ENCODE data around the gene CYB561D1. TPM values are rescaled to one million over a fixed set of nuclear protein-coding genes. Genes with fewer than 3 reads are reported as not detected.

Gene CYB561D1
- total RNA-seq, 4 donors from 2014 or later = 6.2 to 16.4 (median 8.2) TPM

GRCh38 chr1:109492779-109493178 is 1.1 kb upstream of the CYB561D1 start:
- H3K36me3 ChIP-seq = peaks cover 5 to 50% (median 41%) of the 10 kb centered on the region in 4 donors
- no peak for DNase-seq (ENCODE audit: extremely low spot score)
- 63% methylated on average over 4 of the region's 4 CpGs for WGBS
- H3K9me3 ChIP-seq = no peaks in the 10 kb centered on the region
- peaks cover 23 to 49% (median 34%) of the 10 kb centered on the region in 4 donors for H3K4me1 ChIP-seq
- no peaks in the 10 kb centered on the region for H3K27me3 ChIP-seq
- peak overlapping the region in 1 of 4 donors; percentile 87 for H3K27ac ChIP-seq (replicated peaks in 1 of 4)
- H3K4me3 ChIP-seq = no peak overlapping the region
- intact Hi-C loops (cut with DNase I) = no loop called here
- TF ChIP-seq POLR2AphosphoS5 (IDR thresholded peaks at IDR 0.05) (no peak), CTCF (IDR thresholded peaks at IDR 0.05) (no peak), POLR2A (IDR thresholded peaks at IDR 0.05; ENCODE audit: low read depth) (no peak), EP300 (IDR thresholded peaks at IDR 0.05) (no peak)

- Histone ChIP-seq H3K4me1 (peaks cover 23 to 54% (median 37%) of the 10 kb centered on the region in 4 donors), H3K27ac (replicated peaks in 1 of 4) (peak overlapping the region; percentile 76 to 87 (median 84)), H3K36me3 (peaks cover 5 to 50% (median 41%) of the 10 kb centered on the region in 4 donors), H3K4me3 (peak overlapping the region; percentile 74 to 91 (median 82)), H3K9me3 (no peaks in the 10 kb centered on the region), H3K27me3 (no peaks in the 10 kb centered on the region)
- intact Hi-C loops (cut with DNase I) = no loop called here
- no peak for TF ChIP-seq POLR2A (IDR thresholded peaks at IDR 0.05; ENCODE audit: low read depth)
- WGBS = 59% methylated on average over 4 of the region's 4 CpGs
- DNase-seq (ENCODE audit: extremely low spot score) = no peak
These were observed 667 bp upstream of the CYB561D1 start for GRCh38 chr1:109493227-109493626.

DNA sequence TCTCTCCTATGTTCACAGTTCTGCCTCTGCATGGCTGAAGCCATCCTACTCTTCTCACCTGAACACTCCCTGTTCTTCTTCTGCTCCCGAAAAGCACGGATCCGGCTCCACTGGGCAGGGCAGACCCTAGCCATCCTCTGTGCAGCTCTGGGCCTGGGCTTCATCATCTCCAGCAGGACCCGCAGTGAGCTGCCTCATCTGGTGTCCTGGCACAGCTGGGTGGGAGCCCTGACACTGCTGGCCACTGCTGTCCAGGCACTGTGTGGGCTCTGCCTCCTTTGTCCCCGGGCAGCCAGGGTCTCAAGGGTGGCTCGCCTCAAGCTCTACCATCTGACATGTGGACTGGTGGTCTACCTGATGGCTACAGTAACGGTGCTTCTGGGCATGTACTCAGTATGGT is 1.8 kb downstream of the CYB561D1 start:
- peaks cover 31 to 74% (median 57%) of the 10 kb centered on the region in 4 donors for H3K4me1 ChIP-seq
- no peak for TF ChIP-seq CTCF (IDR thresholded peaks at IDR 0.05)
- no peak for TF ChIP-seq POLR2A (IDR thresholded peaks at IDR 0.05; ENCODE audit: low read depth)
- no peak for TF ChIP-seq POLR2AphosphoS5 (IDR thresholded peaks at IDR 0.05)
- no peak for TF ChIP-seq EP300 (IDR thresholded peaks at IDR 0.05)
- intact Hi-C loops (cut with DNase I) = no loop called here
- WGBS = 89% methylated on average over 4 of the region's 7 CpGs
- no peak overlapping the region for H3K27ac ChIP-seq (replicated peaks in 1 of 4)
- no peaks in the 10 kb centered on the region for H3K27me3 ChIP-seq
- no peaks in the 10 kb centered on the region for H3K9me3 ChIP-seq
- no peak for DNase-seq (ENCODE audit: extremely low spot score)
- H3K36me3 ChIP-seq = peaks cover 5 to 42% (median 33%) of the 10 kb centered on the region in 4 donors
- no peak overlapping the region for H3K4me3 ChIP-seq

DNA sequence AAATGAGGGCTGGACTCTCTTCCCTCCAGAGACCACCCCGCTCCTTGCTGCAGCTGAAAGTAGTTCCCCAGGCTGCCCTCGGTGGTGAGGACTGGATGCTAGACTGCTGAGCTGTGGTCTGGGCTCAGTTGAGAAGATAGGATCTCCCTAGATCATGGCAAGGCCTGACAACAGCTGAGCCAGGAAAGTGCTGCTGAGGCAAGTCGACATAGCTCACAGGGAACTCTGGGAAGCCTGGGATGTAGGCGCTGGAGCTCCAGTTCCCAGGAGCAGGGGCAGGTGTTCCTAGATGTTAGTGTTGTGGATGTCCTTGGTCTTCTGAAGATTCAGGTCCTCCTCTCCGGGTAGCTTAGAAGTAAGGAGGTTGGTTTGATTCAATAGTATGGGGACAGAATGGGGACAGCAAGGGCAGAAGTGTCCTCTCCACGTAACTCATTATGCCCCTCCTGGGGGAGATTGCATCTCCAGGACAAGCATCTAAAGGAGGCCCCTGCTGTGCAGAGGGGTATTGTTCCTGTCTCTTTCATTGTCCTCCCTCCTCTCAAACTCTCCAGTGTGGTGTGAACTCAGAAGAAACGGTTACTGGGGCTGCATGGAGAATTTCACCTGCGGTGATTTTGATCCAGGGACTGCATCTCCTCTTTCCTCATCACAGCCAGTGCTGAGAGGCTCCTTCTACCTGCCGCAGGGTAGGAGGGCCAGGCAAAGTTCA is 3.7 kb downstream of the CYB561D1 start:
- Histone ChIP-seq H3K9me3 (no peaks in the 10 kb centered on the region), H3K27ac (replicated peaks in 1 of 4) (no peak overlapping the region), H3K4me3 (no peak overlapping the region), H3K4me1 (peaks cover 25 to 87% (median 73%) of the 10 kb centered on the region in 4 donors), H3K36me3 (peaks cover 5 to 44% (median 34%) of the 10 kb centered on the region in 4 donors), H3K27me3 (no peaks in the 10 kb centered on the region)
- WGBS = 75% methylated on average over 8 of the region's 9 CpGs
- no peak for TF ChIP-seq POLR2A (IDR thresholded peaks at IDR 0.05; ENCODE audit: low read depth)
- TF ChIP-seq CTCF (IDR thresholded peaks at IDR 0.05) = no peak
- no peak for TF ChIP-seq EP300 (IDR thresholded peaks at IDR 0.05)
- no peak for TF ChIP-seq POLR2AphosphoS5 (IDR thresholded peaks at IDR 0.05)
- intact Hi-C loops (cut with DNase I) = no loop called here
- no peak for DNase-seq (ENCODE audit: extremely low spot score)

GRCh38 chr1:109498161-109498801 is 4.4 kb downstream of the CYB561D1 start:
- peaks cover 22 to 86% (median 74%) of the 10 kb centered on the region in 4 donors for H3K4me1 ChIP-seq
- 68% methylated on average over 9 of the region's 12 CpGs for WGBS
- no peak overlapping the region for H3K27ac ChIP-seq (replicated peaks in 1 of 4)

More at GRCh38 chr1:109498161-109498801, 4.4 kb downstream of the CYB561D1 start:
- Histone ChIP-seq H3K9me3 (no peaks in the 10 kb centered on the region), H3K27me3 (no peaks in the 10 kb centered on the region), H3K4me3 (no peak overlapping the region), H3K36me3 (peaks cover 5 to 44% (median 34%) of the 10 kb centered on the region in 4 donors)
- no peak for DNase-seq (ENCODE audit: extremely low spot score)
- intact Hi-C loops (cut with DNase I) = no loop called here
- no peak for TF ChIP-seq EP300 (IDR thresholded peaks at IDR 0.05)
- no peak for TF ChIP-seq POLR2A (IDR thresholded peaks at IDR 0.05; ENCODE audit: low read depth)
- no peak for TF ChIP-seq POLR2AphosphoS5 (IDR thresholded peaks at IDR 0.05)
- peak; percentile 54 to 65 (median 54) for TF ChIP-seq CTCF (IDR thresholded peaks at IDR 0.05)

Data from esophagus muscularis mucosa (tissue), 4 donors.